Measurements from ENCODE around the gene LIM2.

- TF ChIP-seq CTCF (IDR thresholded peaks at IDR 0.05) (no peak), POLR2A (IDR thresholded peaks at IDR 0.05) (no peak)
These were observed 14.3 kb upstream of the LIM2 start for GRCh38 chr19:51402117-51402516.

Data from uterus (tissue), 2 donors.